HG03442 (cell line): ENCODE results near the gene CSMD2.
"Not testable (repeated sequence)": the region's sequence is repeated elsewhere in the genome, so short reads cannot be mapped to it uniquely, and the experiment has no call there.

ENCODE experiments used
- ATAC-seq: cut with Tn5 transposase; IDR thresholded peaks from one replicate; pipeline ENCODE4 v1.9.1; 2021; ENCODE audit warnings: mild to moderate bottlenecking, moderate library complexity; ENCODE audit not compliant: unreplicated experiment

The CSMD2 gene

DNA sequence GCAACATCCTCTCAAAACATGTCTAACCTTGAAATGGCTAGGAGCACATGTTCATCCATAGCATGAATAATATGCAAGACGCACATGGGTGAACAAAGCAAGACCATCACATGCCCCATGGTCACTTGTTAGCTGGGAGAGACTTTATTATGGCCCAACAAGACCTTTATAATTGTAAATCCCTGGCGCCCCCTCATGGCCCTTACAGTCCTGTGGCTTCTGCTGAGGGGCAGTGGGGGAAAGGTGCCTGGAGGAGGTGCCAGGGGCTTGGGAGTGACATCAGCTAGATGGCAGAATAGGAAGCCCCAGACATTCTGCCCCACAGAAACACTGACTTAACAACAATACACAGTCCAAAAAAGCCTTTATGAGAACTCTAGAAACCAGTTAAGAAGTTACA, 51.7 kb downstream of the CSMD2 start:
- no peak for ATAC-seq

DNA sequence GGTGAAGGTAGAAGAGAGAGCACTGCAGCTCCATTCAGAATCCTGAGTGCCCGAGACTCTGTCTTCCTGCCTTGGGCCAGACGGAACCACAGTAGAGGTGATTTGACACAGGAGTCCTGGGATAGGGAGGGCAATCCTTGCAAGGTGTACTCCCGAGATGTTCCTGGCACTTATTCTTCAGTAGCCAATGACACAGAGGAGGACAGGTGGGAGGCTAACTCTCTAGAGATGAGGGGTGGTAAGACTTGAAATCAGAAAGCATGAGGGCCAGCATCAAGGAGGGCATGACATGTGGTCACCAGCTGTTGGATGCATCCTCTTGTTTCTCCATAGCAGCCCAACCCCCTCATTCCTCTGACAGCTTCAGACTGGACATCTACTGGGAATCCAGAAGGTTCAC, 56.3 kb downstream of the CSMD2 start:
- ATAC-seq: no peak

DNA sequence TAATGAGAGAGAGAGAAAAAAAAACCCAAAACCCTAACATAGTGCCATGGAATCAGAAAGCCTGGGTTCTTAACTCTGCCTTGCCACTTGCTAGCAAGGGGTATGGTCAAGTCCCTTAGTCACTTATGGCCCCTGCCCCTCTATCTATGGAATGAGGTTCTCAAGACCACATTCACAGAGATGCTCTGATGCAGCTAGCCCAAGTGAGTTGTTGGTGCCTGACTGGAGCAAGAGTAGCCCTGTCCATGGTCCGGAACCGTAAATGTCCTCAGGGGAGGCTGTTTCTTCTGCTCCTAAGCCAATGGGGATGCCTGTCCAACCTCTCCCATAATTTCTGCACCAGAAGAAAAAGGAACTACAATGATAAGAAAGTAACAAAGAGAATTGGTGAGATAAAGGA, 56.8 kb downstream of the CSMD2 start:
- no peak for ATAC-seq

DNA sequence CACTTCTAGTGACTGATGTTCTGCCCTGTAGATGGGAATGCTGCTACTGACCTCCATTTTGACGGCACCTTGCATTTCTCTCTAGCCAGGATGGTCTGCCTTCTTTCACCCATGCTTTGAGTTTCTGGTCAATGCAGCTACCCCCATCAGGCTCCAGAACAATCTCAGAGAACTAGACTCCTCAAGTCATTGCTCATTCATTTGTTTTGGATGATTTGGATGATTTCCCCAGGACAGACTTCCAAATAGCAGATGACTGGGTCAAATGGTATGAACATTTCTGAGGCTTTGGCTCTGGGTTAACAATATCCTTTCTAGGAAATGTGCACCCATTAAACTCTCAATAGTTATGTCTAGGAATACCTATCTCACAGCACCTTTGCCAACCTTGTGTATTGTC, 63.9 kb downstream of the CSMD2 start:
- no peak for ATAC-seq

DNA sequence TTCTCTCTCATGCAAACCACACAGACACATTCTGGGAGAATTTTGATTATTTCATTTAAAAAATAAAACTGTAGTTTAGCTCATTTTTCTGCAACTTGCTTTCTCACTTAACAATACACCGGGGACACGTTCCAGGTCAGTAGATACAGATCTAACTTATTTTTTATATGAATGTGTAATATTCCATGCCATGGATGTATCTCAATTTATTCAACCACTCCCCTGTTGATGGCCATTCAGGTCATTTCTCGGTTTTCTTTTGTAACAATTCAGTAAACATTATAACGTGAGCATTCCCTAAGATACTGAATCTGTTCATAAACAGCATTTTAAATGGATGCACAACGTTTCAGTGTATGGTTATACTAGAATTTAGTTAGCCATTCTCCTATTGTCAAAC, 64.7 kb downstream of the CSMD2 start:
- no peak for ATAC-seq

DNA sequence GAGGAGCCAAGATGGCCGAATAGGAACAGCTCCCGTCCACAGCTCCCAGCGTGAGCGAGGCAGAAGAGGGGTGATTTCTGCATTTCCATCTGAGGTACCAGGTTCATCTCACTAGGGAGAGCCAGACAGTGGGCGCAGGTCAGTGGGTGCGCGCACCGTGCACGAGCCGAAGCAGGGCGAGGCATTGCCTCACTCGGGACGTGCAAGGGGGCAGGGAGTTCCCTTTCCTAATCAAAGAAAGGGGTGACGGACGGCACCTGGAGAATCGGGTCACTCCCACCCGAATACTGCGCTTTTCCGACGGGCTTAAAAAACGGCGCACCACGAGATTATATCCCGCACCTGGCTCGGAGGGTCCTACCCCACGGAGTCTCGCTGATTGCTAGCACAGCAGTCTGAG, 72.6 kb downstream of the CSMD2 start:
- ATAC-seq: not testable (repeated sequence)

DNA sequence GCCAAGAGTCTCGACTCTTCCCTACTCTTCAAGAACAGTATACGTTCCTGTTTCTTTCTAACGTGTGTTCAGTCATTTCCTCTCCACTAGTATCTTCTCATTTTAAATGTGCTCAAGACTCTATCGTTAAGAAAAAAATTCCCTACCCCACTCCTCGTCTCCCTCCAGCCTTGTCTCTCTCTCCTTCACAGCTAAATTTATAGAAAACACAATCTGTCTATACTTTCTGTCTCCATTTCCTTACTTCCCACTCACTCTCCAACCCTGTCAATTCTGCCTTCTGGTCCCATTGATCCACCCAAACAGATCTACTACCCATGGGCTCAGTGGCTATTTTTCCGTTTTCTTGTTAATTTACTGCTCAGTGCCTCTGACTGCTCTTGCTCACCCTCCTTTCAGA, 75.3 kb downstream of the CSMD2 start:
- ATAC-seq: no peak

DNA sequence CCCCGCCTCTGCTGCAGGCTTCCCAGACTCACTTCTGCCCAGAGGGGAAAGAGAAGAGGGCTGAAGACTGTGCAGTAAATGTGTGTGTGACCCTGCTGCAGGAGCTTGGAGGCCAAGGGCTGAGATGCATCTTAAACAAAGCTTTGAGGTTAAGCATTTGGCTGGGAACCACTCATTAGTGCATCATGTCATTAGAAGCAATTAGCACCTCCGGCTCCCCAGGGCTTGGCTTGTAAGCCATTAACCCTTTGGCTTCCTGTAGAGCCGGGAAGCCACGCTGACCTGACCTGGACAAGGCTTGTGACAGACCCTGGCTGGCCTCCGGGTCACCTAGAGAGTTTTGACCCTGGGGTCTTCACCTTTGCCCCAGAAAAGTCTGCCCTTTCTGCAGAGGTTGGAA, 77.0 kb downstream of the CSMD2 start:
- no peak for ATAC-seq

DNA sequence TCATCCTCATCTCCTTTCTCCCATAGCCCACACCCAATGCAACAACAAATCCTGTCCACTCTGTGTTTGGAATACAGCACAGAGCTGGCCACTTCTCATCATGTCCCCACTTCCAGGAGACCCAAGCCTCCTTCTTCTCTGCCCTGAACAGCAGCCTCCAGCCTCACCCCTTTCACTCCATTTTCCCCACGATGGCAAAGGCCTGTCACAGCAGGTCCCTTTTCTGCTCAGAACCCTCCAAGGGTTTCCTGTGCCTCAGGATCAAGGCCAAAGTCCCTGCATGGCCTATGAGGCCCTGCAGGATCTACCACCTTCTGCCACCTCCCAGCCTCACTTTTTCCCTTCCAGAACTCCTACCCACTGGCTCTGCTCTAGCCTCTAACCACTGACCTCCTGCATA, 78.5 kb downstream of the CSMD2 start:
- no peak for ATAC-seq

DNA sequence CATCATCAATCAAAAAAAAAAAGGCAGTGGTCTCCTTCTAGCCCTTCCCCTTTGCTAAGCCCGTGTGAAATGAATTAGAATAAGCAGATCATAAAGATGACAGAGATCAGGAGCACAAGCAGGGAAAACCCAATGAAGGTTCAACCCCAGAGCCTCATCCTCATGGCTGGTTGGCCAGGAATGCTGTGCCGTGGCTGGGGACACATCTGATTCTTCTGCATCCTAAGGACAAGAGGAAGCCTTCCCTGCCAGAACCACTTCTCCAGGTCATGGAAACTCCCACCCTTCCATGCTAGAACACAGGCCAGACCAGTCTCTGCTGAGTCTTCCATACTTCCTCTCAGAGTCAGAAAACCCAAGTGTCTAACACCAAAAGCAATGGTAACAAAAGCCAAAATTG, 81.1 kb downstream of the CSMD2 start:
- no peak for ATAC-seq

DNA sequence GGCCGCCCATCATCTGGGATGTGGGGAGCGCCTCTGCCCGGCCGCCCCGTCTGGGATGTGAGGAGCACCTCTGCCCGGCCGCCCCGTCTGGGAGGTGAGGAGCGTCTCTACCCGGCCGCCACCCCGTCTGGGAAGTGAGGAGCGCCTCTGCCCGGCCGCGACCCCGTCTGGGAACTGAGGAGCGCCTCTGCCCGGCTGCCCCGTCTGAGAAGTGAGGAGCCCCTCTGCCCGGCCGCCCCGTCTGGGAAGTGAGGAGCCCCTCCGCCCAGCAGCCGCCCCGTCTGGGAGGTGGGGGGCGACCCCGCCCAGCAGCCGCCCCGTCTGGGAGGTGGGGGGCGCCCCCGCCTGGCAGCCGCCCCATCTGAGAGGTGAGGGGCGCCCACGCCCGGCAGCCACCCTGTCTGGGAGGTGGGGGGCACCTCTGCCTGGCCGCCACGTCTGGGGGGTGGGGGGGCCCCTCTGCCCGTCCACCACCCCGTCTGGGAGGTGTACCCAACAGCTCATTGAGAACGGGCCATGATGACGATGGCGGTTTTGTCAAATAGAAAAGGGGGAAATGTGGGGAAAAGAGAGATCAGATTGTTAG, 82.9 kb downstream of the CSMD2 start:
- not testable (repeated sequence) for ATAC-seq

DNA sequence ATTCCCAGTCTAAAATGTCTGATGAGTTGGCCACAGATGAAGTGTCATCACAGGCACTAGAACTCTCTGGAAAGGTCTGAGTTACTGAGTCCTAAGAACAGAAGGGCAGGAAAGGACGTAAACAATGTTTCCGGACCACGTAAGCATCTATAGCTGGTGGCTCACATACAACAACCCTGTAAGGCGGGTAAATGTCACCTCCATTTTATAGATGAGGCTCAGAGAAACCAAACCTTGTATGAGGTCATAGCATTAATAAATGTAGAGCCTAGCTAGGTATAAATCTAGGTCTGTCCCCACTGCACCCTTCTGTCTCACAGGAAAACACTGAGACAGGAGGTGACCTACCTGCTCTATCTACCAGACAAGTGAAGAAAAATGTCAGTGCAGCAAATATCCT, 86.6 kb downstream of the CSMD2 start:
- no peak for ATAC-seq

DNA sequence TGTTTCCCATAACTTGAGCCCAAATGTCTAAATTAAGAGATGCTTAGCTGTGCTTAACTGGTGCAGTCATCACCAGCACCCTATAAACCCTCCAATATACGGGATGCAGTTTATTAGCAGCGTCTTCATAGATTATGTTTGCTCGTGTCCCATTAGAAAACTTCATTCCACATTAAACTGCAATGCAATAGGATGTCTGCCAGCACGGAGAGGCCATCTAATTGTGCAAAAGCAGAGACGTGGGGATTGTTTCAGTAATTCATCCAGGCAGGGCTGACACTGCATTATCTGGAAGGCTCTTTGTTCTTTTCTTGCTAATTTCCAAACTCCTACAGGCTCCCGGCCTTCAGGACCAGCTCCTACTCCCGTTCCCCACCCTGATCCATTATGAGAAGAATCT, 89.5 kb downstream of the CSMD2 start:
- no peak for ATAC-seq

DNA sequence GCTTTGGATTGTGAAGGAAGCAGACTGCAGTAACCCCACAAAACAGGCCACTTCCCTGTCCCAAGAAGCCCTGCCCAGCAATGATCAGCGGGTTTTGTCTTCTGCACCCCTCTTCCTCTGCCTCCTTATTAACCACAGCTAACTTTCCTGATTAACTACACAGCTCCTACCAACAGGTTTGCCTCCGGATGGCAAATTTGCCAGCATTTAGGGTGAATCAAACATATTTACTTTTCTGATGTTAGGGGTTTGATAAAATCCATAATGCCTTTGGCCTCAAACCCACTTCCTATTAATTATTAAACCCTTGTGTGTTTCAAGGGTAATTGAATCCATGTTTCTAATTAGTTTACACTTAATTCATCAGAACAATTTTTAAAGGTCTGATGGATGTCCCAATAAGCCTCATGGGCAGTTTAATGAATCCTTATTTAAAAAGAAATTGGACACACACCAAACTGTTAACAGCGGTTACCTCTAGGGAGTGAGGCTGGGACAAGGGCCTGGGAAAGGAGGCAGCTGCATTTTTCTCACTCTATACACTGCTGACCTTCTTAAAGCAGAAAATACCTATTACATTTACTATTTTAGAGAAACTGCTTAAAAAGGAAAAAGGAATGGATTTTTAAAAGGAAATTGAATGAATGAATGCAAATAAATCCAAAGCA, 91.9 kb downstream of the CSMD2 start:
- no peak for ATAC-seq

DNA sequence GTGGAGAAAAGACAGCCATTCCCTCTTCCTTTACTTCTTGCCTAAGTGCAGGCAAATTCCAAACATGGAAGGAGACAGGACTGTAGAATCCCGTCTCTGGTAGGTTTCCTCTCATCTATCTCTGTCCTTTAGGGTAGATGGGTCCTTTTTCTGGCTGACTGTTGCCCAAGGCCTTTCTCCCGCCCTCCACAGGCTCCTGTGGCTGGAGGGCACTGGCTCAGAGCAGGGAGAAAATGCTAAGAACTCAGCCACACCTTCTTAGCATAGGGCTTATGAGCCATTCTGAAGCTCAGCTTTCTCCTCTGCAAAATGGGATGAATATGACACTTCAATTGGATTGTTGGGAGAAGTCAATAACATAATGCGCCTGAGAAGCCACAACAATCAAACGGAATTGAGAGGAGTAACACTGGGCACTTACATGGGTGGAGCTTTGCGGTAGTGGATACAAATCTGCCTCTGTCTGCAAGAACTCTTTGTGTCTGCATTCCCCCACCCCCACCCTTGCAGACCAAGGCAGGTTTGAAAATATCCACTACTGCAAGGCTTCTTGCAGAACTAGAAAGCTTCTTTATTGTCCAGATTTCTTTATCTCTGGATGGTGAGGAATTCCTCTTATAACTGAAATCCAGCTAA, 94.7 kb downstream of the CSMD2 start:
- no peak for ATAC-seq

DNA sequence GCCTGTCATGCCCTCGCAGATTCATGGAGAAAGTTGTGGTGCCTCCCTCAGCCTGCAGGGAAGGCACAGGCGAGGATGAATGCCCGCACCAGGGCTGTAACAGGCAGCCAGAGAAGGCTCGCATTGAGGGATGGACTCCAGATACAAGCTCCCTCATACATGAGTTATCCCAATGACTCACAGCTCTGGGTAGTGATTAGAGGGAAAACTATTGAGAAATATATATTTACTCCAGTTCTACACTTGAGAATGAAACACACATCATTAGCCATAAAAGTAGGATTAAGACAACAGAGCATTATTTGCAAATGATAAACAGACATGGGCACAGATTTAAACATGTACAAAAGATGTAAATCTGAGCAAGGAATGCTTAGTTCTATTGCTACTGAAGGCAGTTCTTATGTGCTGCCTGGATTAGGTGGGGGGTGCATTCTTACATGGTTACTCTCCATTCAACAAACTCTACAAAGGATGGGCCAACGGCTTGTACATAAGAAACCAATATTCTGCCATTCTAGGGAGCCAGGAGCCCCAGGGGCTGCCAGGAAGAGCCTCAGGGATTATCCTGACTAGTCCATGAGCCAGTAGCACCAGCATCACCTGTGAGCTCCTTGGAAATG, 97.9 kb downstream of the CSMD2 start:
- no peak for ATAC-seq

DNA sequence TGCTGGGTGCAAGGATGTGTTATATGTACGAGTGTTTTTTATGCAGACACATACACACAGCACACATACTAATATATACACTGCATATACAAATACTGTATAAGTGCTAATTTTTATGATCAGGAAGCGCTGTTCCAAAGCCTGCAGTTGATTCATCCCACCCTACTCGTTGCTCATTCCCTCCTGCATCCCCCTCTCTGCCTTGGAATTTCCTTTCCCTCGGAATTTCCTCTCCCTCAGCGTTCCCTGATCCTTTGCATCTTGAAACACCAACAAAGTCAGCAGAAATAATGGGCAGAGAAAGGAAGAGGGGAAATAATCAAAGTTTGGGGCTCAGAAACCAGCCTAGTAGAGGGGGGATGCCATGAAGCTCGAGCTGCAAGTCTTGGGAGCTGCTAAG, 98.9 kb downstream of the CSMD2 start:
- ATAC-seq: no peak

DNA sequence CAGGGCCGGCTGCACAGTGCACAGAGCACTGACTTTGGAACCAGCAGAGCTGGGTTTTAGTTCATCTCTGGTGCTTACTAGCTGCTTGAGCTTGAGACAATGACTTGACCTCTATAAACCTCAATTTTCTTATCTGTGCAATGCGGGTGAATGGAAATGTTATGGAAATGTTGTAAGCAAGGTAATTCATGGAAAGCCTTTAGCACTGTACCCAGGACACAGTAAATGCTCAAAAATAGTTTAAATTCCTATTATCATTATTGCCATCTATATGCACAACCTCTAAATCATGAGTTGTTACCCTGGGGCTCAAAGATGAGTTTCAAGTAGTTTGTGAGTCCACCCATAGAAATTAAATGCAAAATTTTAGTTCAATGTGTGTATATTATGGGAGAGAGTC, 99.5 kb downstream of the CSMD2 start:
- ATAC-seq: no peak

DNA sequence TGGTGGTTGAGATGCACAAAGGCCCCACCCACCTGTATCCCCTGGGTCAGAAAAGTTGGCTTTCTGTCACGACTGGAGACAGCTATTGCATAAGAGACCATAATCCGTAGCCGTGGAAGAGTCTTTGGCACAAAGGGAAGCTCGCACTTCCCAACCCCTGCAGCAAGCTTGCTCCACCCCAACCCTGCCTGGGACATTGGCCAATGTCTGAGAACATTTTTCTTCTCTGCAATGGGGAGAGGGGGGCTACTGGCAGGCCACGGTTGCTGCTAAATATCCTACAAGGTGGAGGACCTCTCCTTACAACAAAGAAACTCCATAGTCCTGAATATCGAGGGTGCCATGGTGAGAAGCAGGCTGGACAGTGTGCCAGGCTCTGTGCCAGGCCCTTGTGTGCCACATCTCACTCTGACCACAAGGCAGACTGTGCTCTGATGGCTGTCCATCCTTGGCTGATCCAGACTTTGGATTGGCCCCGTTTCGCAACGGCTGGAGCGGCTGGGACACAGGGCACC, 104.1 kb downstream of the CSMD2 start:
- no peak for ATAC-seq

DNA sequence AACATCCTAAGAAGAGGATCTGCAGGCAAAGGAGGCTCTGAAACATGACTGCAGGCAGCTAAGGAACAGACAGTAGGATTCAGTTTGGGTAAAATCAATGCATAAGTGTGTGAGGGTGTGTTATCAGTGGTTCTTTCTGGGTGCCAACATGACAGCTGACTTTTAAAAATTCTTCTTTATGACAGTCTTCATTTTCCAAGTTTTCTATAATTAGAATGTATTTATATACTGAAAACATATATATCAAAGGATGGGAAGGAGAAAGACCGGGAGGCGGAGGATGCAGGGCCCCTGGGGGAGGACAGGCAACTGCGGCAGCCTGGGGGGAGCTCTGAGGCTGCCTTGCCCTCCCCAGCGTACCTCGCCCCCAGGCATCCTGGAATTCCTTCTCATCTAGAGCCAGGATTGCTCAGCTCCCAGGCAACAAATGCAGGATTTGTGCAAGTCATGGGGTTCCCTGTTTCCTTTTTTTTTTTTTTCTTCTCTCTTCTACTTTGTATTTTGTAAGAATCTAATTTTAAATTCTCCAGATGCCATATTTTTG, 104.8 kb downstream of the CSMD2 start:
- no peak for ATAC-seq

DNA sequence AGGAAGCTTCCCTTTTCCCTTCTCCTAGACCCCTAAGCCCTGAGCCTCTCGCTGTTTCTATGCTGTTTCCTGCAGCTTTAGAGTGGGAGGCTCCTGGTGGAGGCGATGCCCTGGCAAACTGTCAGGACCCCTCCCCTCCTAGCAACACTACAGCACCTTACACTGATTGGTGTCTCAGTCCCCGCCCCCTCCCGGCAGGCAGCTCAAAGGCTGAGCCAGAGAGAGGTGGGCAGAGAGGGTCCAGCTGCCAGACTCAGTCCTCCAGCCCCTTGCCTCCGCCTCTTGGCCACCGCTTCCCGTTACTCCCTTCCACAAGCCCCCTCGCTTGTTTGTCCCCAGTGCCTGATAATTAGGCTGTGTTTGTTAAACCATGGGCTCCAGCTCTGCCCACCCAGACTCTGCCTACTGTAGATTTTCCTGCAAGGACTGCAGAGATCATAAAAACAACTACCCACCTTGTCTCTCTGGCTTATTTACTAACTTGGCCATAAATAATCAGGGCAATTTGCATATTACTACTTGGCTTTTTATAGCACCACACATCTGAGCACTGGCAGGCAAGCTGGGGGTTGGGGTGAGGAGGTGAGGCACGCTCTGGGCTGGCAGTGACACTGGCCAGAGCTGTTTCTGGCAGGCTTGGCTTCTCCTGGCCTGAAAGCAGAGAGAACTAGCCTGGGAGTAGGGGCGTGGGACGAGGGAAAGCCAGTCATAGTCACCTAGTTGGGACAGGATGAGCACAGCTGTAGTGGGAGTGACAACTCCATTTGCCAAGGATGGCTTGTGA, 107.5 kb downstream of the CSMD2 start:
- no peak for ATAC-seq
